K562 (cell line): ENCODE data around the gene STXBP4. TPM values are rescaled to one million over a fixed set of nuclear protein-coding genes. Genes with fewer than 3 reads are reported as not detected.
A peak's percentile ranks its signal among the peaks of the same experiment; 100 is the strongest.

ENCODE experiments used
- ATAC-seq: fragments of 200-7000 bp; cut with Tn5 transposase; 3 replicates; pipeline ENCODE4 v1.9.1; 2020; ENCODE audit warnings: moderate library complexity
- BruUV-seq: library from RNA; stranded (reverse); fragments of 400-500 nt; replicated peaks from 2 replicates; lab custom pipeline; 2021; lab: Mats Ljungman, UMichigan
- CTCF ChIA-PET: fragments of 300-600 bp; formaldehyde crosslinking; extraction: SDS; loops from one replicate; lab custom pipeline; 2021; ENCODE audit warnings: low intra/inter-chr PET ratio; lab: Yijun Ruan, JAX
- POLR2A ChIA-PET: fragments of 300-600, 350-650 bp; sonication (Branson Sonifier 250); formaldehyde crosslinking; extraction: SDS; loops from one replicate; lab custom pipeline; 2021; ENCODE audit warnings: antibody characterized with exemption, inconsistent platforms; lab: Yijun Ruan, JAX
- DNase-seq, 4 experiments: peaks; one replicate each; pipeline versions ENCODE4 v3.0.0 to v3.0.0-alpha.2; 2011 to 2018; ENCODE audit warnings: low spot score in 3 of 4, mixed read lengths in 3 of 4; ENCODE audit errors: extremely low read depth in 1 of 4
- FAIRE-seq: peaks from 2 replicates; lab custom pipeline; 2011; peaks lifted over from hg19 to GRCh38; lab: Jason Lieb, UNC
- H2AFZ ChIP-seq: 2 replicates; pipeline ENCODE4 v1.6.0; 2011; ENCODE audit warnings: low read depth, low read length, control low read depth, inconsistent platforms
- H3K27ac ChIP-seq: fragments of 200-600 bp; 3 replicates; pipeline ENCODE4 v1.8.0; 2011; ENCODE audit warnings: low read depth, mild to moderate bottlenecking, control low read depth, inconsistent platforms, low read length, moderate library complexity, mixed read lengths; ENCODE audit errors: extremely low read depth
- H3K27me3 ChIP-seq, 2 experiments: fragments of 300-600 bp in 1 of 2; 2 replicates in 1 of 2; 3 replicates in 1 of 2; pipeline versions ENCODE4 v1.6.0 to v1.8.0; 2011; ENCODE audit warnings: inconsistent platforms in 2 of 2, low read length in 2 of 2, mild to moderate bottlenecking in 1 of 2, mixed read lengths in 1 of 2, moderate library complexity in 1 of 2; ENCODE audit not compliant: control insufficient read depth in 2 of 2, insufficient read depth in 2 of 2
- H3K36me3 ChIP-seq: fragments of 300-600 bp; 3 replicates; pipeline ENCODE4 v1.8.0; 2011; ENCODE audit warnings: mild to moderate bottlenecking, low read length, inconsistent platforms; ENCODE audit not compliant: control insufficient read depth, insufficient read depth
- H3K4me1 ChIP-seq, 2 experiments: fragments of 200-600 bp in 1 of 2; replicated peaks in 1 of 2; 2 replicates in 1 of 2; 3 replicates in 1 of 2; pipeline versions ENCODE4 v1.5.1 to v1.8.0; 2011; ENCODE audit warnings: inconsistent platforms in 2 of 2, low read length in 2 of 2, mild to moderate bottlenecking in 1 of 2, mixed read lengths in 1 of 2, moderate library complexity in 1 of 2; ENCODE audit not compliant: control insufficient read depth in 2 of 2, insufficient read depth in 2 of 2
- H3K4me2 ChIP-seq: 2 replicates; pipeline ENCODE4 v1.6.1; 2011; ENCODE audit warnings: low read length, control low read depth, inconsistent platforms, mixed read lengths; ENCODE audit not compliant: insufficient read depth
- H3K4me3 ChIP-seq: fragments of 200-600 bp; sonication (generic), shearing (Covaris generic); 2 replicates; pipeline ENCODE4 v1.5.1; 2016; ENCODE audit warnings: control low read depth, inconsistent platforms
- H3K79me2 ChIP-seq: fragments of 200-600 bp; 3 replicates; pipeline ENCODE4 v1.8.0; 2011; ENCODE audit warnings: low read length, inconsistent platforms; ENCODE audit not compliant: control insufficient read depth, insufficient read depth
- H3K9ac ChIP-seq, 2 experiments: 2 replicates each; pipeline versions ENCODE4 v1.6.0 to v1.6.1; 2011; ENCODE audit warnings: low read depth in 2 of 2, low read length in 2 of 2, control low read depth in 1 of 2, inconsistent platforms in 1 of 2, mild to moderate bottlenecking in 1 of 2, mixed read lengths in 1 of 2; ENCODE audit not compliant: insufficient read depth in 1 of 2
- H3K9me1 ChIP-seq: one replicate; pipeline ENCODE4 v1.6.0; 2011; ENCODE audit warnings: inconsistent platforms, mild to moderate bottlenecking, low read length, moderate library complexity; ENCODE audit not compliant: control insufficient read depth, insufficient read depth
- H3K9me3 ChIP-seq: replicated peaks from 2 replicates; pipeline ENCODE4 v1.5.1; 2011; ENCODE audit warnings: low read depth, low read length, inconsistent platforms; ENCODE audit not compliant: control insufficient read depth, insufficient read depth
- H4K20me1 ChIP-seq: replicated peaks from 2 replicates; pipeline ENCODE4 v1.6.1; 2011; ENCODE audit warnings: low read length, inconsistent platforms, mixed read lengths; ENCODE audit not compliant: control insufficient read depth, insufficient read depth
- BCOR ChIP-seq: fragments of 450-650 bp; IDR thresholded peaks from 2 replicates; pipeline ENCODE4 v1.6.1; 2016
- BDP1 ChIP-seq: IDR thresholded peaks from 3 replicates; pipeline ENCODE4 v1.6.1; 2011; ENCODE audit not compliant: insufficient read length, insufficient read depth
- C11orf30 ChIP-seq: fragments of 450-650 bp; IDR thresholded peaks from 2 replicates; pipeline ENCODE4 v1.6.1; 2016; ENCODE audit warnings: low read depth, mild to moderate bottlenecking
- E2F4 ChIP-seq: sonication (generic); formaldehyde crosslinking; IDR thresholded peaks from 2 replicates; pipeline ENCODE4 v1.8.0; 2022; ENCODE audit warnings: mild to moderate bottlenecking, low read depth, missing genetic modification reagents
- EHMT2 ChIP-seq: fragments of 450-650 bp; IDR thresholded peaks from 2 replicates; pipeline ENCODE4 v1.6.1; 2018; ENCODE audit warnings: antibody characterized with exemption
- HDAC3 ChIP-seq: fragments of 450-650 bp; IDR thresholded peaks from 2 replicates; pipeline ENCODE4 v1.6.1; 2018; ENCODE audit warnings: borderline replicate concordance, mild to moderate bottlenecking, moderate library complexity; ENCODE audit not compliant: partially characterized antibody
- MAFG ChIP-seq: fragments of 450-650 bp; conservative IDR thresholded peaks from 2 replicates; pipeline ENCODE4 v1.6.1; 2016; ENCODE audit warnings: missing genetic modification characterization, missing compliant biosample characterization
- MAFK ChIP-seq: IDR thresholded peaks from 2 replicates; pipeline ENCODE4 v1.6.1; 2011; ENCODE audit warnings: low read length, improper control_type of control experiment
- MEF2A ChIP-seq: IDR thresholded peaks from 2 replicates; pipeline ENCODE4 v1.6.1; 2011; ENCODE audit warnings: low read depth, mild to moderate bottlenecking, low read length, moderate library complexity; ENCODE audit not compliant: control insufficient read depth
- NBN ChIP-seq: fragments of 450-650 bp; IDR thresholded peaks from 2 replicates; pipeline ENCODE4 v1.6.1; 2016; ENCODE audit warnings: low read depth, mild to moderate bottlenecking
- NFE2 ChIP-seq: IDR thresholded peaks from 2 replicates; pipeline ENCODE4 v1.6.1; 2014; ENCODE audit warnings: antibody characterized with exemption, low read depth
- NFYB ChIP-seq: IDR thresholded peaks from 2 replicates; pipeline ENCODE4 v1.6.1; 2011; ENCODE audit warnings: mild to moderate bottlenecking, moderate library complexity; ENCODE audit not compliant: insufficient read length; ENCODE audit errors: extremely low read depth
- RCOR1 ChIP-seq, 2 experiments: IDR thresholded peaks; 2 replicates each; pipeline ENCODE4 v1.6.1; 2012; ENCODE audit warnings: low read depth in 2 of 2, low read length in 2 of 2, borderline replicate concordance in 1 of 2, improper control_type of control experiment in 1 of 2
- SMARCA5 ChIP-seq: fragments of 450-650 bp; IDR thresholded peaks from 2 replicates; pipeline ENCODE4 v1.6.1; 2016
- SOX6 ChIP-seq: fragments of 450-650 bp; IDR thresholded peaks from 2 replicates; pipeline ENCODE4 v1.6.1; 2014; ENCODE audit warnings: mild to moderate bottlenecking
- TBL1XR1 ChIP-seq, 2 experiments: IDR thresholded peaks; 2 replicates each; pipeline ENCODE4 v1.6.1; 2012; ENCODE audit warnings: improper control_type of control experiment in 2 of 2, low read length in 2 of 2, mild to moderate bottlenecking in 1 of 2
- TEAD4 ChIP-seq, 2 experiments: sonication (generic) in 1 of 2; formaldehyde crosslinking in 1 of 2; IDR thresholded peaks; 2 replicates each; pipeline versions ENCODE4 v1.6.1 to v1.8.0; 2012 to 2022; ENCODE audit warnings: borderline replicate concordance in 1 of 2, inconsistent platforms in 1 of 2, low read length in 1 of 2, mild to moderate bottlenecking in 1 of 2, missing genetic modification reagents in 1 of 2
- ZNF184 ChIP-seq: sonication (generic); formaldehyde crosslinking; IDR thresholded peaks from 2 replicates; pipeline ENCODE4 v1.5.0; 2020; ENCODE audit warnings: missing genetic modification reagents
- ZNF316 ChIP-seq: fragments of 450-650 bp; IDR thresholded peaks from 2 replicates; pipeline ENCODE4 v1.6.1; 2016
- WGBS: fragments of 100-300 bp; shearing (Covaris generic); methylation state at CpG from one replicate; pipeline ENCODE4 v1.1.6; 2016; ENCODE audit warnings: low coverage, mixed read lengths; ENCODE audit not compliant: insufficient coverage; ENCODE audit errors: missing lambda C conversion rate; 5-methylcytosine and 5-hydroxymethylcytosine counted together
- in situ Hi-C: fragments of 300-500 bp; cut with MboI; formaldehyde crosslinking; loops from 4 replicates; pipeline ENCODE4 v1.15.0; 2018; ENCODE audit warnings: inconsistent platforms, mixed read lengths
- intact Hi-C: fragments of 100-400 bp; cut with micrococcal nuclease; formaldehyde crosslinking; loops from 2 replicates; pipeline ENCODE4 v1.14.2; 2022
- polyA plus RNA-seq, 8 experiments: library from polyadenylated mRNA; depleted of rRNA in 4 of 8; stranded (reverse) in 5 of 8; unstranded in 3 of 8; fragments of >200 nt; fragmentation: Nextera tagmentation in 2 of 8; fragmentation: Illumina TruSeq in 1 of 8; extraction: Ambion mirVana in 2 of 8; extraction: Trizol in 1 of 8; gene quantifications; 2 replicates each; pipeline versions ENCODE4 v1.2.1 to v1.2.3, GENCODE V29; 2011 to 2014; ENCODE audit warnings: inconsistent platforms in 1 of 8, missing spikeins in 1 of 8
- total RNA-seq, 7 experiments: library from RNA; depleted of rRNA in 6 of 7; stranded (reverse); fragments of >200 nt in 6 of 7; fragmentation: Illumina TruSeq in 2 of 7; extraction: Trizol in 2 of 7; gene quantifications; 2 replicates each; pipeline versions ENCODE4 v1.2.1 to v1.2.3, GENCODE V29; 2011 to 2021; ENCODE audit warnings: low replicate concordance in 1 of 7

Gene STXBP4
- total and polyA plus RNA-seq, 9 of the 15 experiments (the other 6 are each of a cell fraction or from before 2014, with no cell fraction given): 11.6 to 23.2 (median 18.5) TPM

- TF ChIP-seq EHMT2: peak; percentile 92
- TF ChIP-seq RCOR1 (IDR thresholded peaks at IDR 0.05; ENCODE audit: borderline replicate concordance in 1 of 2, low read depth in 2 of 2, low read length in 2 of 2): peak in 1 of 2 experiments; percentile 24; a peak in 1 of 4 replicates
- TF ChIP-seq NFE2: peak; percentile 95
- TF ChIP-seq TBL1XR1 (IDR thresholded peaks at IDR 0.05; ENCODE audit: low read length in 2 of 2): 0 out of 4 replicates have a peak, but pooled peaks of 1 of the 2 experiments have one; percentile 29
- TF ChIP-seq HDAC3: no peak
- 0 out of 2 replicates have a peak, but pooled peaks have one; percentile 57 for TF ChIP-seq NBN
- TF ChIP-seq TEAD4 (IDR thresholded peaks at IDR 0.05; ENCODE audit: low read length): peak; percentile 14; the same call in 1 of the 2 replicates
- TF ChIP-seq TEAD4 (CRISPR knock-in tag; IDR thresholded peaks at IDR 0.05; ENCODE audit: borderline replicate concordance): no peak
- no peak for TF ChIP-seq BDP1
- TF ChIP-seq SMARCA5: peak; percentile 92
- TF ChIP-seq BCOR: 0 out of 2 replicates have a peak, but pooled peaks have one; percentile 26
- peak; percentile 84; the same call in 1 of the 2 replicates for TF ChIP-seq SOX6
- TF ChIP-seq MEF2A: peak; percentile 92
- TF ChIP-seq, all 486 proteins: peak for 58
Observed at GRCh38 chr17:55086635-55087058, 118.1 kb downstream of the STXBP4 start (continued).

GRCh38 chr17:55089256-55089655, 120.7 kb downstream of the STXBP4 start:
- in situ Hi-C loops (no loop called here), intact Hi-C loops (no loop called here)
- Histone ChIP-seq H3K9me3 (no peaks in the 10 kb centered on the region), H4K20me1 (no peaks in the 10 kb centered on the region), H2AFZ (no peak overlapping the region), H3K9ac (no peak overlapping the region), H3K4me2 (no peak overlapping the region), H3K9me1 (no peaks in the 10 kb centered on the region), H3K36me3 (no peaks in the 10 kb centered on the region; the same call in 2 of the 3 replicates), H3K4me1 (peaks cover 0 to 21% of the 10 kb centered on the region in 2 experiments; a peak in 3 of 5 replicates), H3K27ac (no peak overlapping the region; the same call in 2 of the 3 replicates), H3K27me3 (no peaks in the 10 kb centered on the region), H3K79me2 (no peaks in the 10 kb centered on the region), H3K4me3 (no peak overlapping the region)
- ChIA-PET POLR2A (interaction anchor here (0.8 kb wide), 1 partner anchor 17 kb away, joined by 3 read pairs; no protein-coding TSS in a partner anchor), CTCF (no interaction called here)
- DNase-seq (no peak), ATAC-seq (no peak), FAIRE-seq (no peak)
- WGBS: 67% methylated on average over 2 of the region's 2 CpGs
- TF ChIP-seq ZNF184 (CRISPR knock-in tag) (no peak), ZNF316 (peak; percentile 70), C11orf30 (peak; percentile 75), MAFK (0 out of 2 replicates have a peak, but pooled peaks have one; percentile 11), NFYB (no peak), E2F4 (CRISPR knock-in tag) (no peak), MAFG (peak; percentile 57)
- no TSS peak for BruUV-seq
